Suppressor macrophage (primary cell): ENCODE measurements around the gene KCNJ10.

Experiments
- DNase-seq, 4 experiments: peaks; one replicate each; pipeline ENCODE4 v3.0.0-alpha.2; 2020 to 2022

The KCNJ10 gene

DNA sequence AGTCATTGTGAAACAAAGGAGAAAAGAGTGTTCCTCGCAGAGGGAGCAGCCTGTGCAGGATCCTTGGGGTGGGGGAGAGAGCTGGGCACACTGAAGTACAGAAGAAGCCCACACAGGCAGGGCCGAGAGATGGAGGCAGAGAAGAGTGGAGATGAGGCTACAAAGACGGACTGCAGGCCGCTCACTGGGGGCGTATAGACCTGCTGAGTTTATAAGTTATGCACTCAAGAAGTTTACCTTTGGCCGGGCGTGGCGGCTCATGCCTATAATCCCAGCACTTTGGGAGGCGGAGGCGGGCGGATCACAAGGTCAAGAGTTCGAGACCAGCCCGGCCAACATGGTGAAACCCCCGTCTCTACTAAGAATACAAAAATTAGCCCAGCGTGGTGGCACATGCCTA lies 108.3 kb downstream of the KCNJ10 start:
- DNase-seq: no peak

GRCh38 chr1:159960721-159961381 lies 109.1 kb downstream of the KCNJ10 start:
- no peak for DNase-seq

DNA sequence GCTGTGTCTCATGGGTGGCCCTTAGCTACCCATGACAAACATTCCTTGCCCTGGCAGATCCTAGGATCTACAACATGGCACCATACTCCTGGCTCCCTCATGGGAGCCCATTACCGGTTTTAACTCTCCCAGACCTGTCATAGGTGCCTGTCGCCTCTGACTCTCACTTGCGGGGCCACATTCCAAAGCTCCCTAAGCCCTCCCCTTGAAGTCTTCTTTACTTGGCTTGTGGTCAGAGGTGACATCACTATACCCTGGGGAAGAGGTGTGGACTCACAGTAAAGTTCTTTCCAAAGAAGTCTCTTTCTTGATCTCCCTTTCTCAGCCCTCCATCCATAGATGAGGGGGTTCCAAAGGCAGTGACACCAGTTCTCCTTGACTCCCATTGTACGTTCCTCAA lies 110.5 kb downstream of the KCNJ10 start:
- DNase-seq: no peak

DNA sequence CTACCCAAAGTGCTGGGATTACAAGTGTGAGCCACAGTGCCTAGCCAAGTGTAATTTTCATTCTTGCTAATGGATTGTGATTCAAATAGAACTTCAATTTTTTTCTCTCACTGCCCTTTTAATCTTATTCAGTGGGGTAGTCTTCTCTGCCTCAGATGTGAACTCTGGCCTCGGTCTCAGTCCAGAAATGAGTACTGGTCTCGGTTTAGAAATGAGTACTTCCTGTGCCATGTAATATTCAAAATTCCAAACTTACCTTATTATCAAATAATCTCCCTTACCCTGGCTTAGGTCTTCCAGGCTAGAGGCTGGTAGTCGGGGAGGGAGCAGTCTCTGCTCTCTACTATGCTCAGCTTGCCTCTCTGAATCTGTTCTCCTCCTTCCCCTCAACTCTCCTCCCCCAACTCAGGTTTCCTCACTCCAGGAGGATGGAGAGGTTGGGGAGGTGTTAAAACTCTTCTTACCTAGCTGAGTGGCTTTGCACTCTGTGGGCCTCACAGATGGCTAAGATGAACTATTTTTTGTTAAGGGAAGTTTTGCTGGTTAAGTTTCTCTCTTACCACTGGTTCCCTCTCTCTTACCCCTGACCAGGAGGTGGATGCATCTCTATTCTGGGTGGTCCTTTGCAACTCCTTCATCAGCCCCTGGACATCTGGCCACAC lies 111.1 kb downstream of the KCNJ10 start:
- DNase-seq: no peak

DNA sequence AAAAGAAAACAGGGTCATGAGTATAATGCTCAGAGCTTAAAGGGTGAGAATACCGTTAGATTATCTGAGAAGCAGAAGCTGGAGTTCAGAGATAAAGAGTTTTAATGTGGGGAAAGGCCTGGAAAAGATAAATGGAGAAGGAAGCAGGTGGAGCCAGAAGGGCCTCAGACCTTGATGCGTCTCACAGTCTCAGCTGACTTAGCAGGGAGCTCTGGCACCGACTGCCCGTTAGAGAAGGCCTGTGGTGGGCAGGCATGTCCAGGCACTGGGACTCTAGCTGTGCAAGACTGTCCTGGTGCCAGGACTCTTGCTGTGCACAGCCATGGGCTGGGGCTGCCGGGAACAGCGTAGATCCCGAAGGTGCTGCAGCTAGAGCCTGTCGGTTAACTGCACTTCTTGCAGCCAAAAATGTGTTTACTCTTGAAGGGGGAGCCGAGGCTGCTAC lies 112.1 kb downstream of the KCNJ10 start:
- DNase-seq: no peak

- DNase-seq: peak in 1 of 4 experiments; percentile 39
These were observed 114.5 kb downstream of the KCNJ10 start for GRCh38 chr1:159955456-159955855.

- DNase-seq: peak; percentile 75 to 92 (median 85)
These were observed 116.1 kb downstream of the KCNJ10 start, which contains the start of gene SLAMF9 for GRCh38 chr1:159953536-159954515. SLAMF9 (minus strand) TSS chr1:159954237; CDS start chr1:159954137, 100 bp downstream.

- peak in 1 of 4 experiments; percentile 0 for DNase-seq
These were observed 117.0 kb downstream of the KCNJ10 start for GRCh38 chr1:159952932-159953331.

DNA sequence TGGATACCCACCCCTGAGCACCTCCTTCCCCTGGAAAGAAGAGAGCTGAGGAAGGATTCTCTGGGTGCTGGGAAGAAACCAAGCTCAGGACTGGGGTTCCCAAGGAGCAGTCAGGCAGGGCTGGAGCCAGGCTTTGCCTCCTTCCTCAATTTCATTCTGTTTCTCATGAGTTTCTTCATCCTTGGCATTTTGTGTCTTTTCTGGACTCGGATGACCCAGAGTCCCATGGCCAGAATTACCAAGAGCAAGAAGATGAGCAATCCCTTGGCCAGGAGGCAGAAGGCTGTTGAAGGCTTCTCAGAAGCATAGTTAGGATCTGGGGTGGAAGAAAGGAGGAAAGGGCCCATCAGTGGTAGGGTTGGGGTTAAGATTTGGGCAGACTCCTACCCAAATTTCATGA lies 118.4 kb downstream of the KCNJ10 start:
- peak; percentile 77 to 91 (median 85) for DNase-seq

GRCh38 chr1:159951016-159951415 lies 118.9 kb downstream of the KCNJ10 start:
- DNase-seq: no peak

GRCh38 chr1:159949981-159950381 lies 120.0 kb downstream of the KCNJ10 start:
- peak; percentile 54 to 77 (median 72) for DNase-seq

DNA sequence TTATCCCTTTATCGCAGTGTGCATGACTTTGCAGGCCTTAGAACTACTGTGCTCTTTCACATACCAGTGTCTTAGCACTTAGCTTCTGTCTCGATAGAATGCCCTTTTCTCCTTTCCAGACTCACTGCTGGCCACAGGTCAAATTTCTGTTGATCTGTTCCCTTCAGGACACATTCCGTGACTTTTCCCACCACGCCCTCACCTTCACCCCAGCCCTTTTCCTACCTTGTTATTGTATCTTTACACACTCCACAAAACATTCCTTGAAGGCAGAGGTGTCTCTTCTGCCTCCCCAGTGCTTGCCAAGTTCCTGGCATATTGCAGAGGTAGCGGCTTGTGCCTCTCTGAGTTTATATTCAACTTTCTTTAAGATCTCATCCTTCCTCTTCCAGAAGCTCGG lies 120.8 kb downstream of the KCNJ10 start:
- DNase-seq: no peak
